ENCODE results near the gene KCNJ9. TPM values are rescaled to one million over a fixed set of nuclear protein-coding genes. Genes with fewer than 3 reads are reported as not detected.
A peak's percentile ranks its signal among the peaks of the same experiment; 100 is the strongest.

KCNJ9 gene
- total and polyA plus RNA-seq, 5 donors from 2014 or later = 0.05 to 0.25 TPM; not detected in 3

GRCh38 chr1:160061369-160062229 lies 19.7 kb upstream of the KCNJ9 start:
- no peaks in the 10 kb centered on the region for H3K27me3 ChIP-seq (ENCODE audit: control insufficient read depth, insufficient read depth, low read length)
- Mint-ChIP-seq H3K4me3 (no peak overlapping the region), H3K27me3 (peaks cover 26% of the 10 kb centered on the region), H3K4me1 (no peaks in the 10 kb centered on the region), H3K36me3 (no peaks in the 10 kb centered on the region), H3K27ac (no peak overlapping the region), H3K9me3 (no peaks in the 10 kb centered on the region)
- no peaks in the 10 kb centered on the region for H3K9me3 ChIP-seq (ENCODE audit: control insufficient read depth in 2 of 2, low read length in 2 of 2)
- no peak overlapping the region for H3K4me3 ChIP-seq (ENCODE audit: low read depth, low read length)
- DNase-seq (no peak), ATAC-seq (ENCODE audit: low read depth in 2 of 2) (no peak)
- H3K4me1 ChIP-seq (ENCODE audit: control insufficient read depth, insufficient read depth, low read length, poor library complexity, severe bottlenecking) = no peaks in the 10 kb centered on the region
- no peak overlapping the region for H3K27ac ChIP-seq (ENCODE audit: insufficient read depth, low read length, poor library complexity, severe bottlenecking)
- no peaks in the 10 kb centered on the region for H3K36me3 ChIP-seq (ENCODE audit: control insufficient read depth, insufficient read depth, low read length)

GRCh38 chr1:160062230-160062532 lies 19.2 kb upstream of the KCNJ9 start:
- no peaks in the 10 kb centered on the region for H3K27me3 ChIP-seq (ENCODE audit: control insufficient read depth, insufficient read depth, low read length)
- Mint-ChIP-seq H3K4me1 (no peaks in the 10 kb centered on the region), H3K36me3 (no peaks in the 10 kb centered on the region), H3K27ac (no peak overlapping the region), H3K9me3 (no peaks in the 10 kb centered on the region), H3K27me3 (peaks cover 27% of the 10 kb centered on the region), H3K4me3 (no peak overlapping the region)
- H3K4me3 ChIP-seq (ENCODE audit: low read depth, low read length) = no peak overlapping the region
- no peak for ATAC-seq (ENCODE audit: low read depth in 2 of 2)
- no peaks in the 10 kb centered on the region for H3K4me1 ChIP-seq (ENCODE audit: control insufficient read depth, insufficient read depth, low read length, poor library complexity, severe bottlenecking)
- H3K36me3 ChIP-seq (ENCODE audit: control insufficient read depth, insufficient read depth, low read length) = no peaks in the 10 kb centered on the region
- H3K27ac ChIP-seq (ENCODE audit: insufficient read depth, low read length, poor library complexity, severe bottlenecking) = no peak overlapping the region
- no peak for DNase-seq
- no peaks in the 10 kb centered on the region for H3K9me3 ChIP-seq (ENCODE audit: control insufficient read depth in 2 of 2, low read length in 2 of 2)

GRCh38 chr1:160063176-160063575 lies 18.2 kb upstream of the KCNJ9 start:
- no peak overlapping the region for H3K27ac Mint-ChIP-seq
- DNase-seq (no peak), ATAC-seq (ENCODE audit: low read depth in 2 of 2) (no peak)
- Histone ChIP-seq H3K36me3 (ENCODE audit: control insufficient read depth, insufficient read depth, low read length) (no peaks in the 10 kb centered on the region), H3K9me3 (ENCODE audit: control insufficient read depth in 2 of 2, low read length in 2 of 2) (no peaks in the 10 kb centered on the region), H3K27ac (ENCODE audit: insufficient read depth, low read length, poor library complexity, severe bottlenecking) (no peak overlapping the region), H3K4me1 (ENCODE audit: control insufficient read depth, insufficient read depth, low read length, poor library complexity, severe bottlenecking) (no peaks in the 10 kb centered on the region), H3K27me3 (ENCODE audit: control insufficient read depth, insufficient read depth, low read length) (no peaks in the 10 kb centered on the region), H3K4me3 (ENCODE audit: low read depth, low read length) (no peak overlapping the region)
- no peak overlapping the region for H3K4me3 Mint-ChIP-seq
- H3K9me3 Mint-ChIP-seq = no peaks in the 10 kb centered on the region
- H3K27me3 Mint-ChIP-seq = peaks cover 36% of the 10 kb centered on the region
- H3K4me1 Mint-ChIP-seq = no peaks in the 10 kb centered on the region
- no peaks in the 10 kb centered on the region for H3K36me3 Mint-ChIP-seq

- no peak for DNase-seq
Measured at GRCh38 chr1:160064164-160064563, 17.2 kb upstream of the KCNJ9 start.

GRCh38 chr1:160064746-160065145 lies 16.6 kb upstream of the KCNJ9 start:
- Mint-ChIP-seq H3K4me3 (no peak overlapping the region), H3K4me1 (peaks cover 0 to 6% (median 0%) of the 10 kb centered on the region in 4 donors), H3K9me3 (no peaks in the 10 kb centered on the region), H3K27ac (no peak overlapping the region), H3K27me3 (peaks cover 51% of the 10 kb centered on the region), H3K36me3 (no peaks in the 10 kb centered on the region)
- H3K27ac ChIP-seq (ENCODE audit: insufficient read depth, low read length, poor library complexity, severe bottlenecking) = no peak overlapping the region
- no peaks in the 10 kb centered on the region for H3K36me3 ChIP-seq (ENCODE audit: control insufficient read depth, insufficient read depth, low read length)
- H3K9me3 ChIP-seq (ENCODE audit: control insufficient read depth in 2 of 2, low read length in 2 of 2) = no peaks in the 10 kb centered on the region
- ATAC-seq (ENCODE audit: low read depth in 2 of 2) (no peak), DNase-seq (no peak)
- peaks cover 1% of the 10 kb centered on the region for H3K4me1 ChIP-seq (ENCODE audit: control insufficient read depth, insufficient read depth, low read length, poor library complexity, severe bottlenecking)
- H3K27me3 ChIP-seq (ENCODE audit: control insufficient read depth, insufficient read depth, low read length) = no peaks in the 10 kb centered on the region
- H3K4me3 ChIP-seq (ENCODE audit: low read depth, low read length) = no peak overlapping the region

More at GRCh38 chr1:160064164-160064563, 17.2 kb upstream of the KCNJ9 start:
- Mint-ChIP-seq H3K36me3 (no peaks in the 10 kb centered on the region), H3K27me3 (peaks cover 46% of the 10 kb centered on the region), H3K9me3 (no peaks in the 10 kb centered on the region), H3K27ac (no peak overlapping the region), H3K4me1 (peaks cover 0 to under 1% (median 0%) of the 10 kb centered on the region in 4 donors), H3K4me3 (no peak overlapping the region)
- no peaks in the 10 kb centered on the region for H3K9me3 ChIP-seq (ENCODE audit: control insufficient read depth in 2 of 2, low read length in 2 of 2)
- no peaks in the 10 kb centered on the region for H3K4me1 ChIP-seq (ENCODE audit: control insufficient read depth, insufficient read depth, low read length, poor library complexity, severe bottlenecking)
- H3K27me3 ChIP-seq (ENCODE audit: control insufficient read depth, insufficient read depth, low read length) = no peaks in the 10 kb centered on the region
- H3K27ac ChIP-seq (ENCODE audit: insufficient read depth, low read length, poor library complexity, severe bottlenecking) = no peak overlapping the region
- H3K36me3 ChIP-seq (ENCODE audit: control insufficient read depth, insufficient read depth, low read length) = no peaks in the 10 kb centered on the region
- ATAC-seq (ENCODE audit: low read depth in 2 of 2) = no peak
- H3K4me3 ChIP-seq (ENCODE audit: low read depth, low read length) = no peak overlapping the region

- ATAC-seq (ENCODE audit: low read depth in 2 of 2) = no peak
- H3K4me1 Mint-ChIP-seq = peaks cover 0 to 14% (median 7%) of the 10 kb centered on the region in 4 donors
- Histone ChIP-seq H3K4me3 (ENCODE audit: low read depth, low read length) (no peak overlapping the region), H3K4me1 (ENCODE audit: control insufficient read depth, insufficient read depth, low read length, poor library complexity, severe bottlenecking) (peaks cover 14% of the 10 kb centered on the region), H3K27ac (ENCODE audit: insufficient read depth, low read length, poor library complexity, severe bottlenecking) (no peak overlapping the region), H3K9me3 (ENCODE audit: control insufficient read depth in 2 of 2, low read length in 2 of 2) (no peaks in the 10 kb centered on the region), H3K36me3 (ENCODE audit: control insufficient read depth, insufficient read depth, low read length) (no peaks in the 10 kb centered on the region), H3K27me3 (ENCODE audit: control insufficient read depth, insufficient read depth, low read length) (peaks cover 11% of the 10 kb centered on the region)
- H3K4me3 Mint-ChIP-seq = no peak overlapping the region
- H3K36me3 Mint-ChIP-seq = no peaks in the 10 kb centered on the region
- no peak for DNase-seq
- H3K27me3 Mint-ChIP-seq = peaks cover 58% of the 10 kb centered on the region
- H3K27ac Mint-ChIP-seq = no peak overlapping the region
- no peaks in the 10 kb centered on the region for H3K9me3 Mint-ChIP-seq
Measured at GRCh38 chr1:160066829-160067745, 14.3 kb upstream of the KCNJ9 start.

- Mint-ChIP-seq H3K9me3 (no peaks in the 10 kb centered on the region), H3K4me1 (peaks cover 0 to 14% (median 7%) of the 10 kb centered on the region in 4 donors), H3K27ac (no peak overlapping the region), H3K36me3 (no peaks in the 10 kb centered on the region), H3K27me3 (peaks cover 66% of the 10 kb centered on the region), H3K4me3 (peak overlapping the region in 1 of 4 donors; percentile 30)
- ATAC-seq (ENCODE audit: low read depth in 2 of 2) = no peak
- H3K36me3 ChIP-seq (ENCODE audit: control insufficient read depth, insufficient read depth, low read length) = no peaks in the 10 kb centered on the region
- no peak overlapping the region for H3K4me3 ChIP-seq (ENCODE audit: low read depth, low read length)
- H3K4me1 ChIP-seq (ENCODE audit: control insufficient read depth, insufficient read depth, low read length, poor library complexity, severe bottlenecking) = peaks cover 14% of the 10 kb centered on the region
- no peaks in the 10 kb centered on the region for H3K9me3 ChIP-seq (ENCODE audit: control insufficient read depth in 2 of 2, low read length in 2 of 2)
- peaks cover 15% of the 10 kb centered on the region for H3K27me3 ChIP-seq (ENCODE audit: control insufficient read depth, insufficient read depth, low read length)
- H3K27ac ChIP-seq (ENCODE audit: insufficient read depth, low read length, poor library complexity, severe bottlenecking) = no peak overlapping the region
- DNase-seq = no peak
Measured at GRCh38 chr1:160068225-160068624, 13.1 kb upstream of the KCNJ9 start.

All from CD4-positive, CD25-positive, alpha-beta regulatory T cell (primary cell).